EH (cell line): ENCODE measurements around the gene SH3BP2.

Experiments used
- DNase-seq: peaks from one replicate; pipeline ENCODE4 v3.0.0-alpha.2; 2015; ENCODE audit warnings: low read depth

Gene SH3BP2

GRCh38 chr4:2878346-2878745 lies 85.5 kb downstream of the SH3BP2 start:
- DNase-seq = no peak

DNA sequence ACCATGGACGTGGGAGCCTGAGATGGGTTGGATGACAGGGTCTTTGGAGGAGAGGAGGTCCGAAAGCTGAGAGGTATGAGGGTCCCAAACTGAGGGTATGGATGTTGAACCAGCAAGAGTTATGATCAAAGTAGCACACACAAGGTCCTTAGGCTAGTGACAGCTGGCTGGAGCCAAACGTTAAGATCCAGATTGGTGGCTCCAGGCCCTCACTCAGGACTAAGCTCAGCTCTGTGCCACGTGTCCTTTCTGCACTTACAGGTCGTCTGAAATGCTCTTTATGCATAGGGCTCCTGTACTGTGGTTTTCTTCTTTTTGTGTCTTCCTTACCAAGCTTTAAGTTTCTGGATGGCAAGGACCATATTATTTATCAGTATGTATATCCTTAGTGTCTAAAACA lies 86.1 kb downstream of the SH3BP2 start:
- DNase-seq = no peak

DNA sequence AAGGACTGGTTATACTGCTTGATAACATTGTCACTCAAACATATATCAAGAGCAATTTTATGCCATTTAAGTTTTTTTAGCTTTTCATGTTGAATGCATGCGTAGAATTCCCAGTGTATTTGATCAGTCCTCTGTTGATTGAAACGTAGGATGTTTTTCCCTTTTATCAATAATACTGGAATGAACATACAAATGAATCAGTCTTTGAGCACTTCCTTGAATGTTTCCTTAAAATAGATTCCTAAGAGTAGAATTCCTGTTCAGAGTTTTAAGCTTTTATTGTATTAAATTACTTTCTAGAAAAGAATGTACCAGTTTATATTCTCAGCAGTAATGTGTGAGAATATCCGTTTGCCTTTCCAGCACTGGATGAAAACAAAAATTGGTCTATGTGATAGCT lies 88.5 kb downstream of the SH3BP2 start:
- DNase-seq = peak; percentile 52

- DNase-seq = peak; percentile 40
Measured at GRCh38 chr4:2882341-2882740, 89.5 kb downstream of the SH3BP2 start.

DNA sequence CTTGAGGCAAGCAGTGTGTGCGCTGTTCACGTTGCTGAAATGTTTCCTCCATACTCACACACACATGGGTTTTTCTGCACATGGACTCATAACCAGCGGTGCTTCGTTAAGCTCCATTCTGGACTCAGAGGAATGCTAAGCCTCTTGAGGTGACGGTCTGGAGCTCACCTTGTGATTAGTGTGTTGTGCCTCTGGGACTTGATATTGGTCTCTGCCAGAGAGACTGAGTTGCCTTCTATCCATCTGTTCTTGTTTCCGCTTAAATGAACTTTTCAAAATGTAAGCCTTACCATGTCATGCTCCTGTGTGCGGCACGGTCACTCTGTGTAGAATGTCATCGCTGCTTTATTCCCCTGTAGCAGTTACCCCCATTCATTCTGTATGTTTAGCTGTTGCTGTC lies 93.3 kb downstream of the SH3BP2 start:
- no peak for DNase-seq

DNA sequence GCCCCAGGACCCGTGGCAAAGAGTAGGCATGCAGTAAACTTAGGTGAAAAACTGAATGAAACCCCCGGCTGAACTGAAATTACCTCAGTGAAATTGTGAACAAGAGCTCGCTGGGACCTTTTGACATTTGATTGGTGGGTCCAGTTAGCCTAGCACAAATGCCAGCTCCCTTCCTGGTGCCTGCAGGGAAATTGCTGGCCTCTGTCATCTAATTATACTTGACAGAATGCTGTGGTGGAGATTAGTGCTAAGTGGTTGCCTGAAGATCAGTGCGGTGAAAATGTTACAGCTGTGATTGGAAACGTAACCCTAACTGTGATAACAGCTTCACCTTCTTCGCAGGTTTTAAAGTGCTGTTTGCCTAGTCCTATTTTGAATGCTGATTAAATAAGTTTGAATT lies 93.7 kb downstream of the SH3BP2 start:
- DNase-seq = no peak

GRCh38 chr4:2887343-2887742 lies 94.5 kb downstream of the SH3BP2 start:
- no peak for DNase-seq

GRCh38 chr4:2888886-2889285 lies 96.0 kb downstream of the SH3BP2 start:
- peak; percentile 11 for DNase-seq
